GM15510 (cell line): ENCODE results near the gene EPSTI1.

Experiments
- POLR2A ChIP-seq: IDR thresholded peaks from 3 replicates; pipeline ENCODE4 v1.6.1; 2011; ENCODE audit warnings: borderline replicate concordance; ENCODE audit not compliant: insufficient read length; ENCODE audit errors: extremely low read depth

EPSTI1 gene

GRCh38 chr13:42860485-42860884, 131.6 kb downstream of the EPSTI1 start:
- no peak for TF ChIP-seq POLR2A

- TF ChIP-seq POLR2A = no peak
Observed at GRCh38 chr13:42859760-42860159, 132.3 kb downstream of the EPSTI1 start.

GRCh38 chr13:42855410-42855809, 136.6 kb downstream of the EPSTI1 start:
- TF ChIP-seq POLR2A = no peak

- TF ChIP-seq POLR2A = no peak
Observed at GRCh38 chr13:42852136-42852535, 139.9 kb downstream of the EPSTI1 start.

GRCh38 chr13:42849200-42849599, 142.8 kb downstream of the EPSTI1 start:
- no peak for TF ChIP-seq POLR2A

GRCh38 chr13:42847891-42848663, 144.0 kb downstream of the EPSTI1 start:
- no peak for TF ChIP-seq POLR2A

- no peak for TF ChIP-seq POLR2A
Observed at GRCh38 chr13:42836930-42837690, 154.9 kb downstream of the EPSTI1 start.
